GM18526 (cell line): ENCODE data around the gene URGCP.

Experiments used
- POLR2A ChIP-seq: IDR thresholded peaks from 3 replicates; pipeline ENCODE4 v1.6.1; 2011; ENCODE audit not compliant: insufficient read length; ENCODE audit errors: extremely low read depth

Gene URGCP

GRCh38 chr7:43843296-43843695, 63.1 kb downstream of the URGCP start:
- no peak for TF ChIP-seq POLR2A

DNA sequence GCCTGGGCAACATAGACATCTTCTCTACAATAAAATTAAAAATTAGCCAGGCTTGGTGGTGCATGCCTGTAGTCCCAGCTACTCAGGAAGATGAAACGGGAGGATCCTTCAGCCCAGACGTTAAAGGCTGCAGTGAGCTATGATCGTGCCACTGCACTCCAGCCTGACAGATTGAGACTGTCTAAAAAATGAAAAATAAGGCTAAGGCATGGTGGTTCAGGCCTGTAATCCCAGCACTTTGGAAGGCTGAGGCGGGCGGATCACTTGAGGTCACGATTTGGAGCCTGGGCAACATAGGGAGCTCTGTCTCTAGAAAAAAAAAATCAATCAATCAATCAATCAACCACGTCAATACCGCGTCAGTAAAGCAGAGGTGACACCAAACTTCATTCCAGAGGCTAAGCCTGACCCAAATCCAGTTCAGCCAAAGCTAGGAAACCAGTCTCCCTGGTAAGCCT, 68.2 kb downstream of the URGCP start:
- TF ChIP-seq POLR2A: no peak

DNA sequence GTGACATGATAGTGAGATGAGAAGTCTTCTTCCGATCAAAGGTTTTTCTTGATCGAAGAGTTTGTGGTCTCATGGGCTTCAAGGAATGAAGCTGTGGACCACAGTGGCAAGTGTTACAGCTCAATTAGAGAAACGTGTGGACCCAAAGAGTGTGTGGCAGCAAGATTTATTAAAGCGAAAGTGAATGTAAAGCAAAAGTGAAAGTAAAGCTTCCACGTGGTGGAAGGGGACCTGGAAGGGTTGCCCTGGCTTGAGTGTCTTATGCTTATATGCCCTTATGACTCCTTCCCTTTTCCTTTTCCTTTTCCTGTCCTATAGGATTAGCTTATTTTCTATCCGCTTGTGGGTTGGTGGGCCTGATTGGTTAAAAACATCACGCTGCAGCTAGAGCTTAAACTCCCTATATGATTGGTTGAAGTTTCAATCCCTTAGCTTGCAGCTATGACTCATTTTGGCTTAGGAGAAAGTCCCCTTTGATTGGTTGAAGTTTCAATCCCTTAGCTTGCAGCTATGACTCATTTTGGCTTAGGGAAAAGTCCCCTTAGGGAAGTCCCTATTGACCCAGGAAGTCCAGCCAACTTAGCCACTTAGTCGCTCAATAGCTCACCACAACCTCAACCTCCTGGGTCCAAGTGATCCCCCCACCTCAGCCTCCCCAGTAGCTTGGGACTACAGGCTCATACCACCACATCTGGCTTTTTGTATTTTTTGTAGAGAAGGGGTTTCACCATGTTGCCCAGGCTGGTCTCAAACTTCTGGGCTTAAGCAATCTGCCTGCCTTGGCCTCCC, 71.7 kb downstream of the URGCP start:
- no peak for TF ChIP-seq POLR2A
